22Rv1 (cell line): ENCODE measurements around the gene ZFYVE28.
A peak's percentile ranks its signal among the peaks of the same experiment; 100 is the strongest.

Experiments used
- H3K27ac ChIP-seq: fragments of 450-650 bp; 2 replicates; pipeline ENCODE4 v1.5.1; 2017
- ZFX ChIP-seq: fragments of 450-650 bp; IDR thresholded peaks from 2 replicates; pipeline ENCODE4 v1.6.1; 2017; ENCODE audit warnings: antibody characterized with exemption, borderline replicate concordance
- TF ChIP-seq, protein P1 (sequence below): fragments of 450-650 bp; IDR thresholded peaks from 2 replicates; pipeline ENCODE4 v1.5.1; 2017; ENCODE audit warnings: mild to moderate bottlenecking

The ZFYVE28 gene

DNA sequence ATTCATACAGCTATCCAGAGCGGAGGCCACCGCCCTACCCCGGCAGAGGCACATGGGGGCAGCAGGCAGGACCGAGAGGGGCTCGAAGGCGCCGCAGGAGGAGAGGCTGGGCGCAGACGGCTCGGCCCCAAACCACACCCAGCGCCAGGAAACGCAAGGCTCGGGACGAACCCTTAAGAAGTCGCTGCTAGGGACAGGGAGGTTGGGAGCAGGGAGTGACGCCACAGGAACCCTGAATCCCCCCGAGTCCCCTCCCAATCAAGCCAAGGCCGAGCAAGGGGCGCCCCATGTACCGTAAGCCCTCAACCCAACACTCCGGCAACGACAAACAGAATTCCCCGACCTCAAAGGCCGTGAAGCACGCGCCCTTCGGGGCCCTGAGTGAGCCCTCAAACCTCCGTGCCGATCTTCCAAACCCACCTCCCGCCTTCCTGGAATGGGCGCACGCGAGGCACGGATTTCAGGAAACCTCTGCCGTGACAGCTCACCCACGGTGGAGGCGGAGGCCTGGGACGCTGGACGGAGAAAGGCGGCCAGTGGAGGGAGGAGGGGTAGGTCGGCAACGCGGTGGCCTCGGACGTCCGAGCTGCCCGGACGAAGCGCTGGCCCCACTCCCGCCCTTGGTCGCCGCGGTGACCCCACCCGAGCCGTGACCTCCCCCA, 1.8 kb downstream of the ZFYVE28 start:
- no peak overlapping the region for H3K27ac ChIP-seq
- TF ChIP-seq, protein P1, sequence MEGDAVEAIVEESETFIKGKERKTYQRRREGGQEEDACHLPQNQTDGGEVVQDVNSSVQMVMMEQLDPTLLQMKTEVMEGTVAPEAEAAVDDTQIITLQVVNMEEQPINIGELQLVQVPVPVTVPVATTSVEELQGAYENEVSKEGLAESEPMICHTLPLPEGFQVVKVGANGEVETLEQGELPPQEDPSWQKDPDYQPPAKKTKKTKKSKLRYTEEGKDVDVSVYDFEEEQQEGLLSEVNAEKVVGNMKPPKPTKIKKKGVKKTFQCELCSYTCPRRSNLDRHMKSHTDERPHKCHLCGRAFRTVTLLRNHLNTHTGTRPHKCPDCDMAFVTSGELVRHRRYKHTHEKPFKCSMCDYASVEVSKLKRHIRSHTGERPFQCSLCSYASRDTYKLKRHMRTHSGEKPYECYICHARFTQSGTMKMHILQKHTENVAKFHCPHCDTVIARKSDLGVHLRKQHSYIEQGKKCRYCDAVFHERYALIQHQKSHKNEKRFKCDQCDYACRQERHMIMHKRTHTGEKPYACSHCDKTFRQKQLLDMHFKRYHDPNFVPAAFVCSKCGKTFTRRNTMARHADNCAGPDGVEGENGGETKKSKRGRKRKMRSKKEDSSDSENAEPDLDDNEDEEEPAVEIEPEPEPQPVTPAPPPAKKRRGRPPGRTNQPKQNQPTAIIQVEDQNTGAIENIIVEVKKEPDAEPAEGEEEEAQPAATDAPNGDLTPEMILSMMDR, result no peak
- TF ChIP-seq ZFX, result no peak

DNA sequence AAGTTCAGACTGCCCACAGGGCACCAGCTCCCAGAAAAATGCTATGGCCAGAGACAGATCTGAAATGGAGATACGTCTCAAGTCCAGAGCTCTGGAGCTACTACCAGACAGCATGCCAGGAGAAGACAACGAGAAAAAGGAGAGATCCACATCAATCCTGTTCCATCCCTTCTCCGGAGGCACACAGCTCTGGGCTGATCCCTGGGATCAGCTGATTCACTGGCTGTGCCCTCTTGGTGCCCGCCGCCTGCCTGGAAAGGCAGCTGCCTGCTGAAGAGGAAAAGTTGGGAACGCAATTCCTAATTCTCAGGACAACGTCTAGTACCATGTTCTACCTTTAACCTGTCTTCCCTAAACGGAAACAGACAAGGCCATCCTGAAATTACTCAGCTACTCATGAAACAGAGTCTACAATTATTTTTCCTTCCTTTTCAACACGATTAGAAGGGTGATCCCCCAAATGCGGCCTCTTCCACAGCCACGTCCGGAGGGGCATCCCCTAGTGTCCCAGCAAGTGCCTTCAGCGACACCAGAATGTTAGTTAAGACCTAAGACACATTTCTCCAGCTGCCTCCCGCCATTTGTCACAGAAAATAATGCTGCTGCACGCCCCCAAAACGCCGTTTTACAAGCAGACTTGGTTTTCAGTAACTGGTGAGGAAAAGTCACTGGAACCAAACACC, 2.4 kb downstream of the ZFYVE28 start:
- no peak overlapping the region for H3K27ac ChIP-seq
- TF ChIP-seq, protein P1, result no peak
- no peak for TF ChIP-seq ZFX

- H3K27ac ChIP-seq, result no peak overlapping the region
- TF ChIP-seq, protein P1, result no peak
- TF ChIP-seq ZFX, result no peak
These were observed 3.2 kb downstream of the ZFYVE28 start for GRCh38 chr4:2415213-2415612.

DNA sequence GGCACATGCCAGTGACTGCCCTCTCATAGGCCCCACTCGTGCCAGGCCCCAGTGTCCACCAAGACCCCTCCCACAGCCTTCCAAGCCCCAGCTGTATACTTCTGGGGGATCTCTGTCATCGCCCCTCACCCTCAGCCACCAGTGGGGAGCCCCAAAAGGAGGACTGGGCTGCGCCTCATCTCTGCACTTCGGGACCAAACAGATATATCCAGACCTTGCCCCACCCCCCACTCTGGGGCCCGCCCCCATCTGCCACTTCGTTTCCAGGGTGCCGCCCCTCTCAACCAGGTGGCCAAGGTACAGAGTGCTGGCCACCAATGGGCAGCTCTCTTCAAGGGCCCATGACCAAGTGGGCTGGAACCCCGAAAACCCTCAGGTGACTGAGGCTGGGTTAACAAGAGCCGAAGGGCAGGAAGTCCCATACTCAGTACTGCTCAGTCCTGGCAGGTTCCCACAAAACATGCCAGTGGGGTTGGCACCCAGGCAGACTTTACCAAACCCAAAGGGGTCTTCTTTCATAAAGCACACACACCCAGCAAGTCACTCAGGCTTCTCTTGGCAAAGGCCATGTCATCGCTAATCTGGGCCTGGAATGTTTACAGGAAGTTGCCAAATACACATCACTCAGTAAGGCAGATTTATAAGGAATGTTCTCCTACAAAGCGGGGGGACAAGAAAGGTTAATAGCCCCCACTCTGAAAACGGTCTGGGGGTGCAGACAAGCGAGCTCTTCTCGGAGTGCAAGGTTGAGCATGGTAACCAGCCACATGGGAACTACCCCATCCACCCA, 4.4 kb downstream of the ZFYVE28 start:
- TF ChIP-seq, protein P1, result no peak
- no peak for TF ChIP-seq ZFX
- peak overlapping the region; percentile 66; the same call in 1 of the 2 replicates for H3K27ac ChIP-seq

GRCh38 chr4:2412885-2413716, 5.3 kb downstream of the ZFYVE28 start:
- peak overlapping the region; percentile 66 for H3K27ac ChIP-seq
- TF ChIP-seq, protein P1, result peak; percentile 75
- no peak for TF ChIP-seq ZFX

- TF ChIP-seq, protein P1, result no peak
- TF ChIP-seq ZFX, result no peak
- peak overlapping the region; percentile 66 for H3K27ac ChIP-seq
These were observed 5.9 kb downstream of the ZFYVE28 start for GRCh38 chr4:2412534-2412884.
